ENCODE results near the gene PPME1. TPM values are rescaled to one million over a fixed set of nuclear protein-coding genes. Genes with fewer than 3 reads are reported as not detected.

The PPME1 gene
- total and polyA plus RNA-seq, 2 of the 4 experiments (the other 2 are of a cell fraction): 42.3 to 89.5 TPM

DNA sequence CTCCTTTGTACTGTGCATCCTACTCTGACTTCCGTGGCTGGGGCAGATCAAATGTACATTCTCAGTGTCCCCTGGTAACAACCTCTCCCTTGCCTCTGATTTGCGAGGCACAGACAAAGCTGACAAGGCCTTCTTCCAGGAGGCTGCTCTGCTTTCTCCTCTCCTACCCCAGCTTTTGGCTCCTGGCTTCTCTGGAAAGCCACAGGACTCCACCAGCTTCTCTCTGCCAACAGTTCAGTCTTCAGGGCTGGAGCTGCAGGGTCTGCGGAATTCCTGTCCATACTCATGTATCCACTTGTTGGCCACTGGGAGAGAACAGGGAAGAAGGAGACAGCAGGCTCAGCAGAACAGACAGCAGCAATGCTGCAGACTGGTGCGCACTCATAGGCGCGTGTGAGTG, 95.9 kb downstream of the PPME1 start:
- DNase-seq: no peak
- WGBS, 2 experiments (ENCODE audit: extremely low coverage in 2 of 2, insufficient read length in 1 of 2): no CpG with 5 or more reads among the region's 6 CpGs

More for the DNA sequence above, 95.9 kb downstream of the PPME1 start:
- ChIA-PET CTCF (no interaction called here), POLR2A (ENCODE audit: unreplicated experiment) (no interaction called here)
- no peak overlapping the region for H3K23ac ChIP-seq (ENCODE audit: low read depth, low read length)
- H3K56ac ChIP-seq (ENCODE audit: extremely low read depth, insufficient read depth, low read length): no peak overlapping the region
- H2BK5ac ChIP-seq (ENCODE audit: low read depth, low read length, poor library complexity, severe bottlenecking): no peak overlapping the region
- peaks cover 18% of the 10 kb centered on the region; the same call in 1 of the 2 replicates for H3K9me1 ChIP-seq (ENCODE audit: insufficient read depth, low read length)
- peaks cover 12% of the 10 kb centered on the region for H3K4me1 ChIP-seq (ENCODE audit: control insufficient read depth, insufficient read depth, low read length)
- dilution Hi-C loops (cut with HindIII; ENCODE audit: low sequenced_read_pairs, unreplicated experiment) (no loop called here), intact Hi-C loops (cut with micrococcal nuclease) (no loop called here), in situ Hi-C loops (cut with MboI; ENCODE audit: low sequenced_read_pairs) (loop anchor here (10.0 kb wide), 1 partner anchor 58 kb away; no protein-coding TSS in a partner anchor)
- peak overlapping the region; percentile 35; the same call in 1 of the 2 replicates for H3K14ac ChIP-seq (replicated peaks; ENCODE audit: low read depth, low read length)
- peak overlapping the region; percentile 36; the same call in 1 of the 3 replicates for H2BK15ac ChIP-seq (ENCODE audit: low read depth, low read length)
- peak overlapping the region; percentile 28; the same call in 1 of the 2 replicates for H4K91ac ChIP-seq (ENCODE audit: insufficient read depth, low read depth, low read length)
- H3K36me3 ChIP-seq (ENCODE audit: control insufficient read depth, insufficient read depth, low read length): peaks cover 19% of the 10 kb centered on the region
- no peak overlapping the region for H4K8ac ChIP-seq (ENCODE audit: low read depth in 2 of 2, low read length in 2 of 2)
- peak overlapping the region; percentile 34; the same call in 1 of the 2 replicates for H3K18ac ChIP-seq (ENCODE audit: low read depth, low read length)
- peak overlapping the region; percentile 58; the same call in 1 of the 2 replicates for H4K5ac ChIP-seq (ENCODE audit: low read depth, low read length)
- no peak overlapping the region for H3K4me3 ChIP-seq (ENCODE audit: insufficient read depth, low read depth, low read length)
- H2BK120ac ChIP-seq (ENCODE audit: low read depth, low read length): 0 out of 2 replicates have a peak overlapping the region, but pooled peaks have one; percentile 18
- no peak for ATAC-seq (ENCODE audit: low read depth)
- 0 out of 2 replicates have a peak overlapping the region, but pooled peaks have one; percentile 13 for H3K4ac ChIP-seq (ENCODE audit: low read depth, low read length)
- no peaks in the 10 kb centered on the region for H4K20me1 ChIP-seq (ENCODE audit: insufficient read depth, low read length)
- peak overlapping the region; percentile 51 for H2AK5ac ChIP-seq (ENCODE audit: low read depth, low read length)
- H3K4me2 ChIP-seq (ENCODE audit: low read depth, low read length): no peak overlapping the region
- H3K9me3 ChIP-seq (ENCODE audit: control insufficient read depth, insufficient read depth, low read length): no peaks in the 10 kb centered on the region
- no TSS peak for BruUV-seq (replicated peaks)
- no peak overlapping the region for H2BK20ac ChIP-seq (ENCODE audit: low read depth, low read length)
- no peaks in the 10 kb centered on the region for H3K79me1 ChIP-seq (ENCODE audit: low read depth in 1 of 2, low read length in 2 of 2)
- no peak overlapping the region for H2AK9ac ChIP-seq (replicated peaks; ENCODE audit: low read depth, low read length, poor library complexity)
- no peak overlapping the region for H3K9ac ChIP-seq (ENCODE audit: low read depth, low read length)
- H2AFZ ChIP-seq (replicated peaks; ENCODE audit: low read length, poor library complexity): no peak overlapping the region
- no peak overlapping the region for H3K27ac ChIP-seq (ENCODE audit: insufficient read depth, low read length)
- H3K27me3 ChIP-seq (ENCODE audit: control insufficient read depth, insufficient read depth, low read length): no peaks in the 10 kb centered on the region
- TF ChIP-seq RCOR1 (IDR thresholded peaks at IDR 0.05; ENCODE audit: insufficient replicate concordance, low read length) (no peak), CEBPB (IDR thresholded peaks at IDR 0.05; ENCODE audit: low read depth, low read length) (no peak), MAFK (IDR thresholded peaks at IDR 0.05; ENCODE audit: low read depth, low read length) (no peak), MXI1 (IDR thresholded peaks at IDR 0.05; ENCODE audit: borderline replicate concordance, low read depth, low read length) (no peak), RAD21 (IDR thresholded peaks at IDR 0.05; ENCODE audit: low read length) (no peak), MAZ (IDR thresholded peaks at IDR 0.05; ENCODE audit: borderline replicate concordance, low read depth, low read length) (no peak), RFX5 (IDR thresholded peaks at IDR 0.05; ENCODE audit: low read depth, low read length) (no peak), BHLHE40 (IDR thresholded peaks at IDR 0.05; ENCODE audit: low read depth, low read length) (no peak), POLR2A (IDR thresholded peaks at IDR 0.05; ENCODE audit: low read depth, low read length) (no peak), FOS (IDR thresholded peaks at IDR 0.05; ENCODE audit: low read depth, low read length) (no peak), NFE2L2 (IDR thresholded peaks at IDR 0.05; ENCODE audit: low read depth, low read length) (no peak)
- TF ChIP-seq, protein P1, sequence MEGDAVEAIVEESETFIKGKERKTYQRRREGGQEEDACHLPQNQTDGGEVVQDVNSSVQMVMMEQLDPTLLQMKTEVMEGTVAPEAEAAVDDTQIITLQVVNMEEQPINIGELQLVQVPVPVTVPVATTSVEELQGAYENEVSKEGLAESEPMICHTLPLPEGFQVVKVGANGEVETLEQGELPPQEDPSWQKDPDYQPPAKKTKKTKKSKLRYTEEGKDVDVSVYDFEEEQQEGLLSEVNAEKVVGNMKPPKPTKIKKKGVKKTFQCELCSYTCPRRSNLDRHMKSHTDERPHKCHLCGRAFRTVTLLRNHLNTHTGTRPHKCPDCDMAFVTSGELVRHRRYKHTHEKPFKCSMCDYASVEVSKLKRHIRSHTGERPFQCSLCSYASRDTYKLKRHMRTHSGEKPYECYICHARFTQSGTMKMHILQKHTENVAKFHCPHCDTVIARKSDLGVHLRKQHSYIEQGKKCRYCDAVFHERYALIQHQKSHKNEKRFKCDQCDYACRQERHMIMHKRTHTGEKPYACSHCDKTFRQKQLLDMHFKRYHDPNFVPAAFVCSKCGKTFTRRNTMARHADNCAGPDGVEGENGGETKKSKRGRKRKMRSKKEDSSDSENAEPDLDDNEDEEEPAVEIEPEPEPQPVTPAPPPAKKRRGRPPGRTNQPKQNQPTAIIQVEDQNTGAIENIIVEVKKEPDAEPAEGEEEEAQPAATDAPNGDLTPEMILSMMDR (conservative IDR thresholded peaks at IDR 0.05; ENCODE audit: low read depth, low read length): no peak
